Hematopoietic multipotent progenitor cell treated with erythropoietin and hydrocortisone succinate and interleukin-3 and kit ligand, for 8 days (in vitro differentiated cells): ENCODE results near the gene DOCK1.

ENCODE experiments used
- DNase-seq: peaks from one replicate; pipeline ENCODE4 v3.0.0-alpha.2; 2015

Gene DOCK1

DNA sequence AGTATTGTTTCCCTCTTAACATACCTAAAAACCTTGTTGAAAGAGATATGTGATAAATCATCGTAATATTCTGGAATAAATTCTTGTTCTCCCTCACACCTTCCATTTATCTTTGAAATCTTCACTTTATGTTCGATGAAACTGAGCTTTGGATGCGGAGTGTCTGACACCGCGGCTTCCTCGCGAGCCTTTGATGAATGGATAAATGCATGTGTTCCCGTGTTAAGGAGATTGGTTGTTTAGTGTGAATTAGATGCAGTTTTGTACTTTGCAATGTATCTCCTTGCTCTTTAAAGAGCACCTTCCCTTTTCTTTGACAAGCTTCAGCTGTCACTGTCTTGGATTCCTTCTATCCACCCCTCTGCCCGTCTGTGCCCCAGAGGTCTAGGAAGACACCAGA is 138.1 kb downstream of the DOCK1 start:
- no peak for DNase-seq

DNA sequence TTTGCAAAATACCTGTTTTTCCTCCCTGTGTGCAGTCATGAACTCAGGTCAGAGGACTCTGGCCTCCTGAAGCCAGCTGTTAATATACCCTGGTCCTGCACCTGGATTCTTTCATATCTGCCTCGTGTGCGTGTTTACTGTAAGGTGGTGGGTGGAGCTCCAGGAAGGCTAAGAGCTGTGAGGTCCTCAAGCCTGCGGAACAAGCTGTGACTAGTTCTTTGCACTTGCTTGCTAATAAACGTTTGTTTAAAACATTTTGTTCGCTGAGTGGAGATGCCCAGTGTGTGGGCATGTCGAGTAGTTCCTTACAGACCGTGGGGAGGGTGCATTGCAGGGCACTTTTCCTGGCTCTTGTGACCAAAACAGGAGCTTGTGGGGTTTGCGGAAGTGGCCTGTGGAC is 139.0 kb downstream of the DOCK1 start:
- no peak for DNase-seq

DNA sequence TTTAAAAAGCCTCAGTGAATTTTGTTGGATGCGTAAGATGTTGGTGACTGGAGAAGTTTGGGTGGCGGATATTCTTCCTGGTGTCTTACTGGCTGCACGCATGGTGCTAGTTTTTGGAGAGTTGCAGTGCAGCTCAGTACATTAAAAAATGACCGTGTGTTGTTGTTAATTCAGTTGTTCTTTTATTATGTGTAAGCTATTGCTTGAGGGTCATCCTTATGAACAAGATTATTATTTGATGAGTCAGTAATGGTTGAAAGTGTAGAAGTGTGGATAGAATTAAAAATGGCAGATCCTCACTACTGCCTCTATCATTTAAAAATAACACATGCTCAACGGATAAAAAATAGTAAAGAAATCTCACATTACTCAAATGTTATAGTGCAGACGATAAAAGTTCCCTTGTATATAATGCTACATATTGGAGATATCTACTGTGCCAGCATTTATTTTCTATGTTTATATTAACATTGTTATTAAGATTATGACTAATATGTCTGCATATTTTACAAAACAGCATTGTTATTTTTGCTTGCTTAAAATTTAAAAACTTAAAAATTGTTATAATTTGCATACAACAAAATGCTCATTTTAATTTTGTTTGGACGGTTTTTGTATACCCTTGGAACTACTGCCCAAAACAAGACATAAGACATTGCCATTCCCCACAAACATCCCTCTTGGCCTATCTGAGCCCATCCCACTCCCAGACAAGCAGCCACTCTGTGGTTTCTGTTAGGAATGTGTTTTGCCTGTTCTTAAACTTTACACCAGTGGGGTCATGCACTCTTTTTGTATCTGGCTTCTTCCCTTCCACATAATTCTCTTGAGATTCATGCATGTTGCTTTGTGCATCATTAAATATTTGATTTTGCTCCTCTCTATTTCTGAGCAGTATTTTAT is 142.0 kb downstream of the DOCK1 start:
- no peak for DNase-seq

DNA sequence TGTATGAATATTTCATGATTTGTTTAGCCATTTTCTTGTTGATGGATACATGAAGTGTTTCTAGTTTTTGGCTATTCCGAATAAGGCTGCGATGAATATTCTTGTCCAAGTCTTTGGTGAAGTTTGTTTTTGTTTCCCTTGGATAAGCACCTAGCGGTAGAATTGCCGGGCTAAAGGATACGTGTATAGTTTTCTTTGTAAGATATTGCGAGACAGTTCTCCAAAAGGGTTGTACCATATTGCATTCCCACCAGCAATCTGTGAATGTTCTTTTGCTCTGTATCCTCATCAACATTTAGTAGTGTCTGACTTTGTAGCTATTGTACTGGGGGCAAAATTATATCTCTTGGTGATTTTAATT is 142.6 kb downstream of the DOCK1 start:
- no peak for DNase-seq

DNA sequence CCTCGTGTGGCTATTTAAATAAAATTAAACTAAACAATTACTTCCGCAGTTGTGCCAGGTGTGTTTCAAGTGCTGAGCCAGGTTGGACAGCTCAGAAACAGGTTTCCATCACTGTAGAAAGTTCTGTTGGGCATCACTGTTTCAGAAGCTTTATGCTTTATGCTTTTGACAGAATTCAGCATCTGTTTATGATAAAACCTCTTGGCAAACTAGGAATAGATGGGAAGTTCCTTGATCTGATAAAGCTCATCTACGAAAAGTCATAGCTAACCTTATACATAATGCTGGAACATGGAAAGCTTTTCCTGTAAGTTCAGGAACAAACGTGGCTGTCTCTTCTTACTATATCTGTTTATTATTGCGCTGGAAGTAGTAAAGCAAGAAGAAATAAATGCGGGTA is 143.4 kb downstream of the DOCK1 start:
- DNase-seq: no peak

DNA sequence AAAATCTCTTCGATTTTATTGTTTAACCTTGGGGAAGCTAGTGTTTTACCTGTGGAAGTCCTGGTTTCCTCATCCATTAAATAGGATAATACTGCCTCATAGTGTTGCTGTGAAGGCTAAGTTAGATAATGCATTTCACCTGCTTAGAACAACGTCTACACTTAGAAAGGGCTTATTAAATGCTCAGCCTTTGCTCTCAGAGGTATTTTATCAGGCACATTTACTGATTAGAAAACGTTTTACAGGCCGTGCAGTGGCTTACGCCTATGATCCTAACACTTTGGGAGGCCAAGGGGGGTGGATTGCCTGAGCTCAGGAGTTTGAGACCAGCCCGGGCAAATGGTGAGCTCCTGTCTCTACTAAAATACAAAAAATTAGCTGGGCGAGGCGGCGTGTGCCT is 146.8 kb downstream of the DOCK1 start:
- no peak for DNase-seq

DNA sequence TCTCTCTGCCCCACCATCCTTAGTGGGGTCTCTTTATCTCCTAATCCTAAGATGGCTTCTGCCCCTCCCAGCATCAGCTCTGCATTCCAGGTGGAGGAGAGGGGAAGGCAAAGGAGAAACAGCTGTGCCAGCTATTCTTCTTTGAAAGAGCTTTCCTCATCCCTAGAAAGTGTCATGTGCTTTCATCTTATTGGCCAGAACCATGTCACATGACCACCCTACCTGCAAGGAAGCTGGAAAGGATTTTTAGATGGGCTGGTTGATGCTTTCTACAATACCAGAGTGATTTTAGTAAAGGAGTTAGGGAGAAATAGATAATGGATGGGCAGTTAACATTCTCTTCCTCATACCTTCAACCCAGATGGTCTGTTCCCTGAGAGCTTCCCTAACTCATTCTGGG is 150.0 kb downstream of the DOCK1 start:
- DNase-seq: no peak

DNA sequence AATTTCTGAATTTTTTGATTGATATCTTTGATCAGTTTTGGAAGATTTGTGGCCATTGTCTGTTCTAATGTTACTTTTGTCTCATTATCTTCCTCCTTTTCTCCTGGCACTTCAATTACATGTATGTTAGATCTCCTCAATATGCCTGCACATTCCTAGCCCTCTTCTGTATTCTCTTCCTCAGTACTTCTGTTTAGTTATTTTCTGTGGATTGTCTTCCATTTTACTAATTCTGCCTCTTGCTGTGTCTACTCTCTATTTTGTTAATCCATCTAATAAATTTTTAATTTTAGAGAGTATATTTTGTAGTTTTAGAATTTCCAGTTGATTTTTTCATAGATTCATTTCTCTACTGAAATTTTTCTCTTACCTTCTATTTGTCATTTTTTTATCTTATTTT is 154.1 kb downstream of the DOCK1 start:
- no peak for DNase-seq

DNA sequence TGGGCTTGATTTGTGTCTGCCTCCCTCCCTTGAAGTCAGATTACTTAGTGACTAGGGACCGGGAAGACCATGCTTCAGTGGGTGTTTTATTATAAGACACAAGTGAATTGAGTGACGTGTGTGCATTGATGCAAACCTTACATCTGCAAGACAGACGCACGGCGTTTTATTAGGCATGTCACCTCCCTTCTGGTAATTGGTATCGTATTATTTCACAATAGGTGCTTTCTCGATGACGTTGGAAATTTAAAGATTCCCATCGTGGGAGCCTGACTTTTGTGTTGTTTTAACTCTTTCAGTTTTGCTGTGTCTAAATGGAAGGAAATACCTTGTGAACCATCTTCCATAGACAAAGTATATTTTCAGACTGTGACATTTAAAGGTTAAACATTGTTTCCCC is 158.5 kb downstream of the DOCK1 start:
- no peak for DNase-seq

DNA sequence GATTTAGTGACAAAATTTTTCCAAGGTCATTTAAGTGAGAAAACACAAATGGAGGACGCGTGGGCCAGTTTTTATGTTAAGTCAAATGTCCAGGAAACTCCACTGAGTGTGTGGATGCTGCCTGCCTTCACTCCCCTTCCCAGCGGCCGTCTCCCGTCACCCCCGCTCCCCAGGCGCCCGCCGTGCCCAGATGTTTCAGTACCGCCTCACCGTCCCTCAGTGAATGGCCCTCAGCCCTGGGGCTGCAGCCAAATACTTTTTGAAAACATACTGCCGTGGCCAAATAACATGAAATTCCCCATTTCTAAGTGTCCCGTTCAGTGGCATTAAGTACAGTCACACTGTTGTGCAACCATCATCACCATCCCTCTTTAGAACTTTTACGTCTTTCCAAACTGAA is 159.2 kb downstream of the DOCK1 start:
- no peak for DNase-seq

DNA sequence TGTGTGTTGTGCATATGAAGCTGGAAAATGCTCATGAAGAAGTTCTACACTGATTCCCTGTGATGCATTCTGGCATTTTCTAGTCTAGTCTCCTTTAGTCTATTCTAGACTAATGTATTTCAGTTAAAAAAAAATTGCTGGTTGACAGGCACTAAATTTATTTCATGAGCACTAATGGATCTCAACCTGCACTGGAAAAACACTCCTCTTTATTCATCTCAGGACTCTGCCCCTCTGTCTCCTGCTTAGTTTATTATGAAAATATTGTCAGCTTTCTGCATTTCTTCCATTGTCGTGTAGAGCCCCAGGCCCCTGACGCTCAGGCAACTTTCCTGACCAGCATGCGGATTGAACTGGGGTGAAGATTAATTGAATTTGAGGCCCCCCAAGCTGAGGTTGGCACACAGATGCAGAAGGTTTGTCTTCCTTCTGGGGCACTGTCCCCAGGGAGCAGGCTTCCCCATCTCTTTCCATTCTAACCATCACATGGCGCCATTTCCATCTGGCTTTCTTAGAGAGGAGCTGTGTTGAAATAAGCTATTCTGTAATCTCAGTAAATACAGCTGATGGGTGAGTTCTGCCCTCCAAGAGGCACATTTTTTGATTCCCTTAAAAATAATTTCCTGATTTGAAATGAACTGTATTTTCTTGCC is 162.4 kb downstream of the DOCK1 start:
- DNase-seq: no peak

DNA sequence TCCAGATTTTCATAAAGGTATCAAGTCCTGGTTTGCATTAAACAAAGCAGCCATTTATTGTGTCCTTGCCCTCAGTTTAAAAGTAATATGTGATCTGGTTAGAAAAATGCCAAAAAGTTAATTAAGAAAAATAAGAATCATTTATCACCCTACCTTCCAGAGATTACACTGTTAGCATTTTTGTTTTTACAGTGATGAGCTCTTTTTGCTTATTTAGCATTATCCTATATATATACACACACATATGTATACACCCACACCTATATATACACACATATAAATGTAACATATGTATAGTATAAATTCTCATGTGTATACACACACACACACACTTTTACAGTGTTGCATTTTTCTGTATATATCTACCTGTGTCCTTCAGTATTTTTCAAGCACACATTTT is 163.3 kb downstream of the DOCK1 start:
- no peak for DNase-seq

DNA sequence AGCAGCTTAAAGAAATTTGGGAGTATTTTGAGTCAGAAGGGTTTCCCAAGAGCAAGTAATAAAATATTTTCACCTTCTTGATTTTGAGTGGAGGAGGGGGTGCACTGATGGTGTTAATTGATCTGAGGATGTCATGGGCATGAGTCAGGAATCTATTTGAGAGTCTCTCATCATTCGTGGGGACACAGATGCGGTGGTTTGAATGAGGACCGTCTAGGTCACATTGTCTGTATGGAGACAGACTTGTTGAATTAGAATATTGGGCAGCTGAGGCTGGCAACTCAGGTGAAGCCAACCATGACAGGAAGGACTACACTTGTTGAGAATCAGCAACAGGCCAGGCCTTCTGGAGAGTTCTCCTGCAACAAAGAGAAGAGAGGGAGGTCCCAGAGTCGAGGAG is 164.2 kb downstream of the DOCK1 start:
- no peak for DNase-seq

DNA sequence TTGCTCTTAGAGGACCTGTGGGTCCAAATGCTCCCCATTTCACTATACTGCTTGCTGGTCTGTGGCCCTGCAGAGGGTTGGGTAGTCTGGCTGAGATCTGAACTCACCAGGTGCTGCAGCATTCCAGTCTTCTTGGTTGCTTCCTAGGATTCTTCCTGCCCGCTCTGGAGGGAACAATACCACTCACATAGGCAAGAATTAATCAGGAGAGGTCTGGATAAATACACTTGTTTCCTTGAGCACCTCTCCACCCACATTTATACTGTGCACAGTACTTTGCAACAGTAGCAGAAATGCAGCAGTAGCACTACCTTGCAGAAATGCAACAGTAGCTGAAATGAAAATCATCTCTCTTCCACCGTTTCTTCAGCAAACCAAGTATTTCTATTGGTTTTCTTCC is 165.9 kb downstream of the DOCK1 start:
- DNase-seq: no peak

DNA sequence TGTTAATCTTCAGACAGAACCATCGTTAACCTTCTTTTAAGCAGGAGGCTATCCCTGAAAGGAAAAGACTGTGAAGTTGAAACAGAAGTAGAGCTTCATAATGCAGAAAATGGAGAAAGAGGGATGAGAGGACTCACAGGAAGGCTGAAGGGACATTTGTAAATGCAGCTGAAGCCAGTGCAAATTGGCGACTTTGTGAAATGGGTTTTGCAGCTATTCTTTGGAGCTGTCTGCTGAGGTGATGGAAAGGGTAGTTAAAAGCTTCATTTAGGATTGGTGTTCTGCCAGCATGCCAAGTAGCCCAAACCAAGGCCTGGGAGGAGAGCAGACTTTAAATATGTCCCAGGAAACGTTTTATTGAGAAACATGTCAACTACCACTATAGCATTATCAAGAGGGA is 168.4 kb downstream of the DOCK1 start:
- no peak for DNase-seq

DNA sequence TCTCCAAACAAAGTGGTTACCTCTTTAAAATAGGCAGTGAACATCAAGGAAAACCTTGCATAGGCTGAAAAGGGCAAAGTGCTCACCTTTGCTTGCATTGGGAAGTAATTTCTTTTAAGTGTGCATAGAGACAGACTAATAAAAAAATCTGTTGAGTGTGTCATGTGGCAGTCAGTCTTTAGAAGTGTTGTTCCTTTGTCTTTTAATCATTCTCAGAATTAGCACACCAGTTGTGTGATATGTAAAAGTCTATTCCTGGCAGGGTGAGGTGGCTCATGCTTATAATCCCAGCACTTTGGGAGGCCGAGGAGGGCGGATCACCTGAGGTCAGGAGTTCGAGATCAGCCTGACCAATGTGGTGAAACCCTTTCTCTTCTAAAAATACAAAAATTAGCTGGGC is 174.2 kb downstream of the DOCK1 start:
- DNase-seq: no peak

DNA sequence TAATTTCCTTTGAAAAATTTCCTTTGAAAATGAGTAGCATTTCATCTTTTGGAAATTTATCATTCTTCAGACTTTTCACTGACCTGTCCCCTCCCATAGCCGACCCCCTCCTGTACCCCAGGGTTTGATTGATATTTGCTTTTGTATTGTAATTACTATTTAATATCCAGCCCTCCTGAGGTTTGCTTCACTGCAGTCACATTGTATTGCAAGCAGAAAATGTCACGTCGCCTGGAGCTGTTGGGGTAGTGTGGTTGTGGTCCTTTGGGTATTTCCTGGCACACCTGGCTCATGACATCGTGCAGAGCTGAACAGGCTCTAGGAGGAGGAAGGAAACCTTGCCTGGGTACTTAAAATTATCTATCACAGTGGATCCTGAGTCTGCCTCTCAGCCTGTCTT is 175.1 kb downstream of the DOCK1 start:
- no peak for DNase-seq

DNA sequence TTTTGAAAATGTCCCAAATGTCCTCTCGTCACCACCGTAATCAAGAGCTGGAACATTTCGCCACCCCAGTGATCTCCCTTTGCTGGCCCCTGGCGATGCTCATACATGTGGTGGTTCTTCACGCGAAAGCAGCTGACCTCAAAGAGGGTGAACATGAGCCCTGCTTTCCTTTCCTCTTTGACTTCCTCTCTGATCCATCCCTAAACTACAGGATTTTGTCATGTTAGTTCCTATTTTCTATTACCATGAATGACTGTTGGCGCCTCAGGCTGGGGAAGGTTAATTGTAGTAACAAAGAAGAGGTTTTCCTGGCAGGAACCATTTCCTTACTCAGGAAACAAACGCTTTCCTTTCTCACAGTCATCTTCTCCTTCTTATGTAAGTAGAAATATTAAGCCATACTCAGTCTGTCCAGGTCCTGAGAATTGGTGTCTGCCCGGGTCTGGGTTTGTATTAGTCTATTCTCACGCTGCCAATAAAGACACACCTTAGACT is 176.7 kb downstream of the DOCK1 start:
- no peak for DNase-seq

DNA sequence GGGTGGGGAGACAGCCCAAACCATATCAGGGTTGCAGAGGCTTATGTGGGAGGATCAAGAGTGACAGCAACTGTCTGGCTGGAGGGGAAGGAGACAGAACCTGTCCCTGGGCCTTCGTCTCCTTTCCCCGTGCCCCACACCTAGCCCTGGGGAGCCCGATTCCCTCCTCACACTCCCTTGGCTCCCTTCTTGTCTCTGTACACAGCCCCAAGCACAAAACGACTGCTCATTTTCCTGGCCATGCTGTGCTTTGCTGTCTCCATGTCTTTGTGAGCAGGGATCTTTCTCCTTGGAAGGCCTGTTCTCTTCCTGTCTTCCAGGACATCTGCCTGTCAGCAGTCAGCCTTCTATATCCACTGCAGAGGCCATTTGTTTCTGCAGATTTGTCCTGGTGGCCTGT is 177.4 kb downstream of the DOCK1 start:
- no peak for DNase-seq

DNA sequence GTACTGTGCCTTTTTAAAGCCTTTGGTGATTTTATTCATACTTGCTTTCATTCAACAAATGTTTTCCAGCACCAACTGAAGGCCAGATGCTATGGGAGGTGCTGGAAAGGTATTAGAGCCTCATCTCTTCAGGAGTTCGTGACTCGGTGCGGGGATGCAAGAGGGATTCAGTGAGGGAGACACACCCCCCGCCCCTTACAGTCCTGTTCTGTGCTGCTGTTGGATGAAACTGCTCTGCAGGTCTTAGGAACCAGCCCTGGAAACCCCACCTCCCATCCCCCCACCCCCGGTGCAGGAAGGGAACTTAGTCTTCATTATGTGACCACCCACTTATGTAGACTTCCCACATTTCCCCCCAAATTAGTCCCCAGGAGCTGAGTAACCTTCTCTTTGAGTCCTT is 180.7 kb downstream of the DOCK1 start:
- no peak for DNase-seq

DNA sequence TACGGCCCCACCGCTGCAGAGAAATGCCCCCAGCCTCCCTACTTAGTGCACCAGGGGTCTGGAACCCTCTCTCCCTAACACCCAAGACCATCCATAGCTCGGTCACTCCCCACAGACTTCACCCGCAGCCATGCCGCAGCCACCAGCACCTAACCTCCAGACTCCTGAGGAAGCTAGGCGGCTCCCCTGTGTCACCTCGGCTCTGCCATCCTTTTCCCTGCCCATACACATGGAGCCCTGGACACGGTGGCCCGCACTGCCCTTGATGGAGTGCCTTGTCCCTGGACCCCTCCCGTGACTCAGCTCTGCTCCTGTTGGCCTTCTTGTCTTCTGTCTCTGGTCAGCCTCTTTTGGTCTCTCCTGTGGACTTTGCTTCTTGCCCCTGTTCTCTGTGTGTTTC is 183.7 kb downstream of the DOCK1 start:
- DNase-seq: no peak

DNA sequence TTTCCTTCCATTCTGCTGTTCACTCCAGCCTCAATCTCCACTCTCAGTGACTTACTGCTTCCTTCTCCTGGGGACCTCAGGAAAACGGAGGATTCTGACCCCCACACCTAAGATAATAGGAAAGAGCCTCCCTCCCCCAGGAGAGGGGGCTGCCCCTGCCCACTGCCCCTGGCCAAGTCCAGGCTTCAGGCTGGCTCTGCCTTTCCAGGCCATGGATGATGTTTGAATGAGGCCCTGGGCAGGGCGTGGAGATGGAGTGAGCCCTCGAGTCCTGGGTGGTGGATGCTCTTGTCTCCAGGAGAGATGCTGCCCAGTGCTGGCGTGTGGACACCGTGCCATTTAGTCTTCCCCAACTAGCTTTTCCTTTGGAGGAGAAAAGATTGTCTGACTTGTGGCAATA is 184.2 kb downstream of the DOCK1 start:
- no peak for DNase-seq

DNA sequence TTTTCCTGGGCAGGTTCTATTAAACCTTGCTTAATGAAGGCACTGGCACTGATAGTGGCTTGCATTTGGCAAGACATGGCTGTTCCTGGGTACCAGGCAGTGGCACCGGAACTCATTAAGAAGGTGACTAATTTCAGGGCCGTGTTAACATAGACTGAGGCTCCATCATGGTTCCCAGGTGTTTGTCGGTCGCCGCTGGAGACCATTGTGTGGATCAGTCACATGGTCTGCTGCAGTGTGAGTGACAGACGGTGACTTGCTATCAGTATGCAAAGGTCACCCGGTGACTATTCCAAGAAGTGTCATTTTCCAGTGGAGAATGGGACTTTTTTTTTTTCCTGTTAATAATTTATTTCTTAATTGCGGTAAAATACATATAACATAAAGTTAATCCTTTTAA is 184.9 kb downstream of the DOCK1 start:
- DNase-seq: no peak

DNA sequence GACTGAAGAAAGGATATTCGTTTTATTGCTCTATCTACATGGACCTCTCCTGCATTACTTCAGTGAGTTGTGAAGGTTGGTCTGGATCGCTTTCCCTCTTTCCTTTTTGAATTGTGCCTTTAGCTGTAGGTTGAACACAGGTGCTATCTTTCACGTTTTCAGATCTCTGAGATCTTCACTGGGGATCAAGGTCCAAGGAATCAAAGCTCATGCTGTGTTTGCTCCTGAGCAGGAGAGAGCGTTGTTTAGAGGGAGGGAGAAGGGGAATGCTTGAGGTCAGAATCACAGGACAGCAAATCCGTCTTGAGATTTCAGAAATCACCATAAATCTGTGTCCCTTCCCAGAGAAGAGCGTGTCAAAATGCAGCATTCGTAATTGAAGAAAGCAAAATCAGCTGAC is 186.1 kb downstream of the DOCK1 start:
- no peak for DNase-seq

DNA sequence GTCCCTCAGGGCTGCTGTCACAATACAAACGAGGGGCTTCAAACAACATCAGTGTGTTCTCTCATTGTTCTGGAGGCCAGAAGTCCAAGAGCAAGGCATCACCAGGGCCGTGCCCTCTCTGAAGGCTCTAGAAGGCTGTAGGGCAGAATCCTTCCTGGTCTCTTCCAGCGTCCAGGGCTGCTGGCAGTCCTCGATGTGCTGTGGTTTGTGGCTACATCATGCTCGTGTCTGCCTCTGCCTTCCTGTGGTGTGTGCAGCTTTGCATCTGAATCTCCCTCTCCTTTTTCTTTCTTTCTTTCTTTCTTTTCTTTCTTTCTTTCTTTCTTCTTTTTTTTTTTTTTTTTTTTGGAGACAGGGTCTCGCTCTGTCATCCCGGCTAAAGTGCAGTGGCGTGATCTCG is 187.7 kb downstream of the DOCK1 start:
- DNase-seq: no peak
